Muscle of leg (tissue), 11 donors: ENCODE measurements around the gene ASTN2. TPM values are rescaled to one million over a fixed set of nuclear protein-coding genes. Genes with fewer than 3 reads are reported as not detected.

Experiments
- DNase-seq: peaks from one replicate; pipeline ENCODE4 v3.0.0; 2013
- H3K27ac ChIP-seq: one replicate; pipeline ENCODE4 v1.5.1; 2013; ENCODE audit warnings: mild to moderate bottlenecking, low read length, control low read depth
- H3K27me3 ChIP-seq: one replicate; pipeline ENCODE4 v1.6.1; 2013; ENCODE audit warnings: low read length; ENCODE audit not compliant: control insufficient read depth, insufficient read depth
- H3K36me3 ChIP-seq: one replicate; pipeline ENCODE4 v1.6.1; 2013; ENCODE audit warnings: low read length; ENCODE audit not compliant: control insufficient read depth, insufficient read depth
- H3K4me1 ChIP-seq: one replicate; pipeline ENCODE4 v1.6.1; 2013; ENCODE audit warnings: low read length; ENCODE audit not compliant: control insufficient read depth, insufficient read depth
- H3K4me3 ChIP-seq: one replicate; pipeline ENCODE4 v1.5.1; 2013; ENCODE audit warnings: low read length, control low read depth
- H3K9me3 ChIP-seq: replicated peaks from 2 replicates; pipeline ENCODE4 v1.6.1; 2013; ENCODE audit warnings: low read depth, low read length; ENCODE audit not compliant: control insufficient read depth
- WGBS: methylation state at CpG from one replicate; pipeline ENCODE4 v1.1.5; 2013; ENCODE audit warnings: missing lambda C conversion rate; ENCODE audit not compliant: insufficient coverage; 5-methylcytosine and 5-hydroxymethylcytosine counted together
- polyA plus RNA-seq, 8 donors: library from polyadenylated mRNA; unstranded; fragments of 120-200 nt; gene quantifications; one replicate each; pipeline versions ENCODE4 v1.2.1 to v1.2.3, GENCODE V29; 2013; ENCODE audit warnings: inconsistent platforms in 1 of 8, low replicate concordance in 1 of 8; ENCODE audit not compliant: insufficient read length in 8 of 8, insufficient read depth in 1 of 8
- total RNA-seq: library from RNA; stranded (reverse); fragments of 120-200 nt; gene quantifications from one replicate; pipeline ENCODE4 v1.2.4, GENCODE V29; 2013

ASTN2 gene
- total and polyA plus RNA-seq, 9 donors: 2.7 to 10.9 (median 4.4) TPM

- Histone ChIP-seq H3K27me3 (no peaks in the 10 kb centered on the region), H3K36me3 (no peaks in the 10 kb centered on the region), H3K27ac (no peak overlapping the region), H3K9me3 (no peaks in the 10 kb centered on the region), H3K4me1 (no peaks in the 10 kb centered on the region), H3K4me3 (no peak overlapping the region)
- DNase-seq: no peak
- WGBS: 20% methylated on average over 1 of the region's 3 CpGs
These were observed 995.7 kb downstream of the ASTN2 start for GRCh38 chr9:116419181-116419580.

DNA sequence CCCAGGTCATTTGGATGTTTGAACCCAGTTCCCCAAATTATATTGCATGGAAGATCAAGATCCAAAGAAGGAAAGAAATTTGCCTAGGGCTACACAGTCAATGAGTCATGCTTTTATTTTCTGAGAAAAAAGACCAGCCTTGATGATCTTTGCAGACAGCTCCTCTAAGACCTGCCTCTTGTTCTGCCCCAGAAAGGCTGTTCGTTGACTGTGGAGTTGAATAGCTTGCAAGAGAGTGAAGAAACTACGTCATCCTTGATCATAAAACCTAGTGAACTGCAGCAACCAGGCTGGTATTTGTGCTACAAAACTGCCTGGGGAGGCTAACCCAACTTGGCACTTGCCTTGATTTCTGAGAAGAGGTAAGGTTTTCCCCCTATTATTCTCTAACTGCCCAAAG lies 997.4 kb downstream of the ASTN2 start:
- H3K4me1 ChIP-seq: no peaks in the 10 kb centered on the region
- WGBS: no CpG with 5 or more reads among the region's 2 CpGs
- no peaks in the 10 kb centered on the region for H3K9me3 ChIP-seq
- no peak for DNase-seq
- H3K27me3 ChIP-seq: no peaks in the 10 kb centered on the region
- no peak overlapping the region for H3K4me3 ChIP-seq
- H3K27ac ChIP-seq: no peak overlapping the region
- no peaks in the 10 kb centered on the region for H3K36me3 ChIP-seq

- Histone ChIP-seq H3K27me3 (no peaks in the 10 kb centered on the region), H3K36me3 (no peaks in the 10 kb centered on the region), H3K4me3 (no peak overlapping the region), H3K27ac (no peak overlapping the region), H3K4me1 (no peaks in the 10 kb centered on the region), H3K9me3 (no peaks in the 10 kb centered on the region)
- WGBS: no CpG with 5 or more reads among the region's 1 CpG
- no peak for DNase-seq
These were observed 998.4 kb downstream of the ASTN2 start for GRCh38 chr9:116416421-116416820.

GRCh38 chr9:116414374-116414773 lies 1000.5 kb downstream of the ASTN2 start:
- DNase-seq: no peak
- WGBS: 100% methylated on average over 1 of the region's 2 CpGs
- no peak overlapping the region for H3K27ac ChIP-seq
- no peaks in the 10 kb centered on the region for H3K4me1 ChIP-seq
- H3K27me3 ChIP-seq: no peaks in the 10 kb centered on the region
- H3K36me3 ChIP-seq: no peaks in the 10 kb centered on the region
- no peaks in the 10 kb centered on the region for H3K9me3 ChIP-seq
- H3K4me3 ChIP-seq: no peak overlapping the region

- no CpG with 5 or more reads among the region's 1 CpG for WGBS
These were observed 1003.4 kb downstream of the ASTN2 start for GRCh38 chr9:116411506-116411905.

DNA sequence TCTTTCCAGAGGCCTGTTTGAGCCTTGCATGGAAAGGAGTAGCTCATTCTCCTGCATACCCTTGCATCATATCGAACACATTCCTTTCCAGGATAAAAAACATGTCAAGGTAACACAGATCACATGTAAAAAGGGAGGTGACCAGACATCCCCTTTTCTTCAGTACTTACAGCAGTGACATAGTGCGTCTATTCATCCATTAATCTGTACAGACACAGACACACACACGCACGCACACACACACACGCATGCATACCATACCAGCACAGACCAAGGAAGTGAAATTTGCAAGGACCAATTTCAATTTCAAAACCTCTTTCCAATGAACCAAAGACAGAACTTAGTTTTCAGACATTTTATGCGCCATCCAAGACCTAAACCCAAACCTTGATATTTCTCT lies 1005.2 kb downstream of the ASTN2 start:
- no peak overlapping the region for H3K27ac ChIP-seq
- no peaks in the 10 kb centered on the region for H3K9me3 ChIP-seq
- no peaks in the 10 kb centered on the region for H3K4me1 ChIP-seq
- no peak overlapping the region for H3K4me3 ChIP-seq
- H3K36me3 ChIP-seq: no peaks in the 10 kb centered on the region
- WGBS: 82% methylated on average over 5 of the region's 6 CpGs
- no peak for DNase-seq
- H3K27me3 ChIP-seq: no peaks in the 10 kb centered on the region

More at GRCh38 chr9:116411506-116411905, 1003.4 kb downstream of the ASTN2 start:
- no peak for DNase-seq
- no peak overlapping the region for H3K27ac ChIP-seq
- H3K4me3 ChIP-seq: no peak overlapping the region
- H3K9me3 ChIP-seq: no peaks in the 10 kb centered on the region
- H3K4me1 ChIP-seq: no peaks in the 10 kb centered on the region
- no peaks in the 10 kb centered on the region for H3K36me3 ChIP-seq
- H3K27me3 ChIP-seq: no peaks in the 10 kb centered on the region

DNA sequence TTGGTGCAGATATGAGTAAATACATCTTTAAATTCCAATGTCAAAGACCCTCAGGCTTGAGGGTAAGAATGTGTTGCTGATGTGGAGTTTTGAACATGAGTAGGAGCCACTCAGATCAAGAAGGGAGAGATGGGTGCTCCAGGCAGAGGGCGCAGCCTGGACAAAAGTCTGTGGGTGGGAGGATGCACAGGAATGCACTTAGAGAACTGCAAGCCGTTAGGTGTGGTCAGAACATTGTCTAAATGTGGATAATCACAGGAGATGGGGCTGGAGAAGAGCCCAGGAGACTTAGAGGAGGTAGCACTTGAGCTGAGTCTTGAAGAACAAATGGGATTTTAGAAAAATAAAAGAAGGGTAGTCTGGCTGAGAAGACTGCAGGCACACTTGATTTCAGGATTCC lies 1005.7 kb downstream of the ASTN2 start:
- Histone ChIP-seq H3K4me3 (no peak overlapping the region), H3K9me3 (no peaks in the 10 kb centered on the region), H3K4me1 (no peaks in the 10 kb centered on the region), H3K36me3 (no peaks in the 10 kb centered on the region), H3K27ac (no peak overlapping the region), H3K27me3 (no peaks in the 10 kb centered on the region)
- no peak for DNase-seq
- 75% methylated on average over 2 of the region's 2 CpGs for WGBS

- no peak overlapping the region for H3K4me3 ChIP-seq
- no peaks in the 10 kb centered on the region for H3K27me3 ChIP-seq
- no peak overlapping the region for H3K27ac ChIP-seq
- WGBS: no CpG with 5 or more reads among the region's 2 CpGs
- no peaks in the 10 kb centered on the region for H3K36me3 ChIP-seq
- no peak for DNase-seq
- no peaks in the 10 kb centered on the region for H3K9me3 ChIP-seq
- no peaks in the 10 kb centered on the region for H3K4me1 ChIP-seq
These were observed 1008.4 kb downstream of the ASTN2 start for GRCh38 chr9:116406469-116406868.

GRCh38 chr9:116405321-116405720 lies 1009.5 kb downstream of the ASTN2 start:
- H3K36me3 ChIP-seq: no peaks in the 10 kb centered on the region
- WGBS: no CpG with 5 or more reads among the region's 1 CpG
- H3K4me1 ChIP-seq: no peaks in the 10 kb centered on the region
- H3K4me3 ChIP-seq: no peak overlapping the region
- no peaks in the 10 kb centered on the region for H3K27me3 ChIP-seq
- no peak overlapping the region for H3K27ac ChIP-seq
- no peaks in the 10 kb centered on the region for H3K9me3 ChIP-seq
- DNase-seq: no peak

DNA sequence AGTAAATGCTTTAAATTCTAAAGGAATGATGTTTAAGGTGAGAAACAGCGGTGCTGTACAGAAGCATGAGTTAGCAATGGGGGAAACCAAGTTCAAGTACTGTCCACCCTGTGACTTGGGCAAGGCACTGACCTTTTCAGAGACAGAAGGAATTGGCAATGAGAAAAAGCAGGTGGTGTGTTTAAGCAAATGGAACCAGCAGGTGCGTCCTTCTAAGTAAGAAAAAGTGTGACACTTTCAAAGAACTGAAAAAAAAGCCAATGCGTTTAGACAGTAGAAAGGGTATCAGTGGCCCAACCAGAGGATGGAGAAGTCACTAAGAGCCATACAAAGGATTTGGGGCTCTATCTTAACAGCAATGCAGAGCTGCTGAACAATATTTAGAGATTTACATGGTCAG lies 1010.6 kb downstream of the ASTN2 start:
- Histone ChIP-seq H3K4me1 (no peaks in the 10 kb centered on the region), H3K9me3 (no peaks in the 10 kb centered on the region), H3K4me3 (no peak overlapping the region), H3K27me3 (no peaks in the 10 kb centered on the region), H3K36me3 (no peaks in the 10 kb centered on the region), H3K27ac (no peak overlapping the region)
- 90% methylated on average over 3 of the region's 3 CpGs for WGBS
- no peak for DNase-seq

DNA sequence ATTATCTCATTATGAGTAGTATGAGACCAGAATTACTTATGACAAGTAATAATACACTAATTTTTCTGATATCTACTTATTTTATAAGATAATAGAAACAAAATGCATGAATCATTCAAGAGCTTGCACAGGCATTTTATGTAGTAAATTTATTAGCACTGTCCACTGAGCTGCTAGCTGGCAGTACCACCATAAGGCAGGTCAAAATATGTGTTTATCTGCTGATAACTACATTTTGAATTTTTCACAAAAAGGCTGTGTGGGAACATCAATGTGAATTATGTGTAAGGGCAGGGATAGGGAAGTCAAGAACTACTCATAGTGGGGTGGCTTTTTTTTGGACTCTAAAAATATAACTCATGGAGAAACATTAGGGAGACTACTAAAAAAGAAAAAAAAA lies 1011.7 kb downstream of the ASTN2 start:
- Histone ChIP-seq H3K4me3 (no peak overlapping the region), H3K9me3 (no peaks in the 10 kb centered on the region), H3K4me1 (no peaks in the 10 kb centered on the region), H3K27me3 (no peaks in the 10 kb centered on the region), H3K36me3 (no peaks in the 10 kb centered on the region), H3K27ac (no peak overlapping the region)
- DNase-seq: no peak
